Measurements from ENCODE around the gene MBD1.

- TF ChIP-seq, protein P1, sequence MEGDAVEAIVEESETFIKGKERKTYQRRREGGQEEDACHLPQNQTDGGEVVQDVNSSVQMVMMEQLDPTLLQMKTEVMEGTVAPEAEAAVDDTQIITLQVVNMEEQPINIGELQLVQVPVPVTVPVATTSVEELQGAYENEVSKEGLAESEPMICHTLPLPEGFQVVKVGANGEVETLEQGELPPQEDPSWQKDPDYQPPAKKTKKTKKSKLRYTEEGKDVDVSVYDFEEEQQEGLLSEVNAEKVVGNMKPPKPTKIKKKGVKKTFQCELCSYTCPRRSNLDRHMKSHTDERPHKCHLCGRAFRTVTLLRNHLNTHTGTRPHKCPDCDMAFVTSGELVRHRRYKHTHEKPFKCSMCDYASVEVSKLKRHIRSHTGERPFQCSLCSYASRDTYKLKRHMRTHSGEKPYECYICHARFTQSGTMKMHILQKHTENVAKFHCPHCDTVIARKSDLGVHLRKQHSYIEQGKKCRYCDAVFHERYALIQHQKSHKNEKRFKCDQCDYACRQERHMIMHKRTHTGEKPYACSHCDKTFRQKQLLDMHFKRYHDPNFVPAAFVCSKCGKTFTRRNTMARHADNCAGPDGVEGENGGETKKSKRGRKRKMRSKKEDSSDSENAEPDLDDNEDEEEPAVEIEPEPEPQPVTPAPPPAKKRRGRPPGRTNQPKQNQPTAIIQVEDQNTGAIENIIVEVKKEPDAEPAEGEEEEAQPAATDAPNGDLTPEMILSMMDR (IDR thresholded peaks at IDR 0.05): no peak
- TF ChIP-seq AFF4 (CRISPR knock-in tag; IDR thresholded peaks at IDR 0.05; ENCODE audit: borderline replicate concordance): no peak
- TF ChIP-seq CREM (CRISPR knock-in tag; IDR thresholded peaks at IDR 0.05): no peak
These were observed 18.5 kb upstream of the MBD1 start for GRCh38 chr18:50299626-50300388.

Data from WTC11 (cell line).